Occipital lobe (tissue), 2 donors: ENCODE data around the gene PTPRN2. TPM values are rescaled to one million over a fixed set of nuclear protein-coding genes. Genes with fewer than 3 reads are reported as not detected.
A peak's percentile ranks its signal among the peaks of the same experiment; 100 is the strongest.

Source experiments
- DNase-seq: peaks from one replicate; lab custom pipeline; 2025; lab: John Stamatoyannopoulos, UW
- total RNA-seq: library from RNA; depleted of rRNA; stranded (reverse); fragments of >200 nt; gene quantifications from one replicate; pipeline ENCODE4 v1.2.3, GENCODE V29; 2014

Gene PTPRN2
- total RNA-seq, 1 donor from 2014 or later: 62.2 TPM

DNA sequence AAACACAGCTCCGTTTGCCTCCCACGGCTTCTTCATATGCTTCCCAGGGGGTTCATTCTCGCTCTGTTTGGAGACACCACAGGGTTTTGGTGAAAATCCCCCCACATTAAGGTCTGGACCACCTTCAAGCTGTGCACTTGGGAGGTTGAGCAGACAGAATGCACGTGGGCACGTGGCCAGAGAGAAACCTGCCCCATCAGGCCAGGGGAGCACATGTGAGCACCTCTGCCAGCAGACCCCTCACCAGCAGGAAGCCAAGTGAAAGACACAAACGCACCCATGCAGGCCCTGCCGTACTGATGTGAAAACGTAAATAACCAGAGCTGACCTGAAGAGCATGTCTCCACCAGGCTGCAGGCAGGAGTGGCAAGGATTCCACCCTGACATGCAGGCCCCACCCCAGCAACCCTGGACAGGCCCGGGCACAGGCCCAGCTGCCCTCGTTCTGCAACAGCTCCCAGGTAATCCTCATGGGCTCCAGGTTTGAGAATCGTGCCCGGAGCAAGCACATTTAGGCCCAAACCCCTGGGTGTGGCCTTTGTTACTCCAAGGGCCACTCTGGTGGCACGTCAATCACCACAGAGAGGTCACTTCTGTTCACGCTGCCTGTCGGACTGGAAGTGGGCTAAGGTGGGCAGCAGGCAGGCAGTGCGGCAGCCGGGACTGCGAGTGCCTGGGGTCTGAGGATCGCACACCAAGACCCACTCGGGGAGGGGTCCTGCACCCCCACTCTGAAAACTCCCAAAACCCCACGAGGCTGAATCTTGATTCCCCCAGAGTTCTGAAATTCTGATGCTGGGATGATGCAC, 184.4 kb downstream of the PTPRN2 start:
- no peak for DNase-seq

DNA sequence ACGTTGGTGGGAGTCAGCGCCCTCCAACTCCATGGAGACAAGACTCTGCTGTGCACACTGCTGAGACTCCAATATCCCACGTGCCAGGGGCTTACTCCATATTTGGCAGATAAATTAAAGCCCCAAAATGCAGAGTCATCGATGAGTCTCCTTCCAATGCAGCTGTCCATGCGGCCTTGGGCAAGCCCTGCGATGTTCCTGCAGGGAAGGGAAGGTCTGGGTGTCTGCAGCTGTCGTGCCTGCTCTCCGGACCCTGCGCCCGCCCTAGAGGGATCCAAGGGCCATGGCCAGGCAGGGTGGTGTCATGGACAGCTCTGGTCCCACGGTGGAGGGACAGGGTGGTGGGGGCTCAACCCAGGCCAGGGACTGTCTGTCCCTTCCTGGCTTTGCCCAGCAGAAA, 185.2 kb downstream of the PTPRN2 start:
- DNase-seq: no peak

- DNase-seq: no peak
These were observed 185.8 kb downstream of the PTPRN2 start for GRCh38 chr7:158401826-158402225.

DNA sequence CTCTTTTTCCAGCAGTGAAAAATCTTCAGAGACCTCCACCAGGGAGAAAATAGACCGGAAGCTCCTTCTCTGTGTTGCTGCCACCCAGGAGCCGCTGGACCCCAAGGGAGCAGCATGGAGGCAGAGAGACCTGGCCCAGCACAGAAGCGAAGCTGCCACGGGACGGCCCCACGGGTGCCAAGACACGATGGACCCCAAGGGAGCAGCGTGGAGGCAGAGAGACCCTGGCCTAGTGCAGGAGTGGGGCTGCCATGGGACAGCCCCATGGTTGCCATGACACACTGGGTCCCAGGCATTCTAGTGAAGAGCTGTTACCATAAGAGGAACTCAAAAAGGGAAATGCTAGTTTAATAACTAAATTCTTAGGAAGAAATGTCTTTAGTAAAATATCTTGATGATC, 186.3 kb downstream of the PTPRN2 start:
- no peak for DNase-seq

GRCh38 chr7:158400601-158401225, 186.9 kb downstream of the PTPRN2 start:
- no peak for DNase-seq

- DNase-seq: no peak
These were observed 187.9 kb downstream of the PTPRN2 start for GRCh38 chr7:158399762-158400161.

GRCh38 chr7:158398750-158399149, 188.9 kb downstream of the PTPRN2 start:
- no peak for DNase-seq

DNA sequence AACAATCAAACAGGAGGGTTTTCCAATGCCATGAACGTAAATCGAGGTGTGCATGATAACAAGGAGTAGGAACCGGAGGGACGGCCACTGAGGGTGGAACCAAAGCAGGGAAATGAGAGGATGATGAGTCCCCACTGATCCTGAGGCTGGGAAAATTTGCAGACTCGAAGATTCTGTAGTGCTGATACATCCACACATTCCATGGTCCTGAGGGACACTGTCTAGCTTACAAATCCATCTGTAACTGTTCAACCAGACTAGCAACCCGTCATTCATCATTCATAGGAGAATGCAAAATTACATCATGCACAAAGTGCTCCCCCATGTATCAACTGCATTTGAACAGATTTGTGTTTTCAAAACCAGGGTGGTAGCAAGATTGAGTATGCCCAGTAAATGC, 189.7 kb downstream of the PTPRN2 start:
- no peak for DNase-seq

DNA sequence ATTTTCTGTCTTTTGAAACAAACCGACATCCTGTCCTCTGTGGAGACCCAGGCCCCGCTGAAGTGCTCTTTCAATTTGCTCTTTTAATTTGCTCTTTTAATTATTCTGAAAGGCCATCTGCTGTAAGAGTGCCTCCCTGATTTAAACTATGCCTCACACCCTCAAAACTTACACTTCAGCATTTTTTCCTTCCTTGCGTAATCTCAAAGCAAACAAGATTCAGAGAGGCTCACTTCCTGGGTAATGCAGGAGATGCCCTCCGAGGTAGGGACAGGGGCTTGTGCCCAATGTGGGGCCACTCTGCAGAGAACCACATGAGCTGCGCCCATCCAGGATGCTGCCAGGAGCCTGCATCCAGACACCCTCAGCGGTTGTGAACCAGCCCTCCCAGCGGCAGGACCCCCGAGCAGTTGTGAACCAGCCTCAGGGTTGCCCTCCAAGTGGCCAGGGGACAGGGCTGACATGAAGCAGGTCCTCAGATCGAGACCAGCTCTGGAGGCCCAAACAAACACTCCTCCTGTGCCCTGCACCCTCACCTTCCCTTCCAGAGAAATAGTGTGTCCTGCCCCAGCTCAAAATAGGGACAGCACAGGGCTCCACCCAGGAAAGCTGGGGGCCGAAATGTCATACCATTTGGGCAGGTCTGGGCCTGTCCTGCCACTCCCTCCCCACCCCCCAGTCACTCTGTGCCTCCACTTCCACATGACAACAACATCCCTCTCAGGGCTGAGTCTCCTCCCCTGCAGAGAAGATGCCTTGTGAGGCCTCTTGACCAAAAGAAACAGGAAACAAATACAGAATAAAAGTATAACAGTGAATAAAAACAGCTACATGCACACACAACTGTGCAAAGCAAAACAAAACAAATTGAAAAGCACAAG, 190.4 kb downstream of the PTPRN2 start:
- no peak for DNase-seq

GRCh38 chr7:158396301-158396905, 191.2 kb downstream of the PTPRN2 start:
- no peak for DNase-seq

DNA sequence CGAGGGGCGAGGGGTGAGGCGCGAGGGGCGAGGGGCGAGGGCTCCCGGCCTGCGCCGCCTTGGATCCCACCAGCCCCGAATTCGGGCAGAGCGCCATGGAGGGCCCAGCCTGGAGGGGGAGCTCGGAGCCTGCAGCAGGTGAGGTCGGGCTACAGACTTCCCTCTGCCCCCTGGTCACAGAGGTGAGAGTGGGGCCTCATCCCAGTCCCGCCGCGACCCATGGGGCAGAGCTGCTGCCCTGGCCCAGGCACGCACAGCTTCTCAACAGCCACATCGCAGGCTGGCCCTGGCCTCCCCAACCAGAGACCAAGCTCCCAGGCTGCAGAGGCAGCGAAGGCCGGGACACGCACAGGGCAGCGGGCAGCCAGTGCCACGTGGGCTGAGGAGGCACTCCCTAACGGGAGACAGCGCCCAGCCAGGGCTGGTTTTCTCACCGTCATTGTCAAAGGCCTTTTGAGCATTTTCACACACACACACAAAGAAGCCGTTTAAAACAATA, 191.8 kb downstream of the PTPRN2 start:
- no peak for DNase-seq

DNA sequence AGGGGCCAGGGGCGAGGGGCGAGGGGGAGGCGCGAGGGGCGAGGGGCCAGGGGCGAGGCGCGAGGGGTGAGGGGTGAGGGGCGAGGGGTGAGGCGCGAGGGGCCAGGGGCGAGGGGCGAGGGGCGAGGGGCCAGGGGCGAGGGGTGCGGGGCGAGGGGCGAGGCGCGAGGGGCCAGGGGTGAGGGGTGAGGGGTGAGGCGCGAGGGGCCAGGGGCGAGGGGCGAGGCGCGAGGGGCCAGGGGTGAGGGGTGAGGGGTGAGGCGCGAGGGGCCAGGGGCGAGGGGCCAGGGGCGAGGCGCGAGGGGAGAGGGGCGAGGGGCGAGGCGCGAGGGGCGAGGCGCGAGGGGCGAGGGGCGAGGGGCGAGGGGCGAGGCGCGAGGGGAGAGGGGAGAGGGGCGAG, 192.3 kb downstream of the PTPRN2 start:
- DNase-seq: no peak

DNA sequence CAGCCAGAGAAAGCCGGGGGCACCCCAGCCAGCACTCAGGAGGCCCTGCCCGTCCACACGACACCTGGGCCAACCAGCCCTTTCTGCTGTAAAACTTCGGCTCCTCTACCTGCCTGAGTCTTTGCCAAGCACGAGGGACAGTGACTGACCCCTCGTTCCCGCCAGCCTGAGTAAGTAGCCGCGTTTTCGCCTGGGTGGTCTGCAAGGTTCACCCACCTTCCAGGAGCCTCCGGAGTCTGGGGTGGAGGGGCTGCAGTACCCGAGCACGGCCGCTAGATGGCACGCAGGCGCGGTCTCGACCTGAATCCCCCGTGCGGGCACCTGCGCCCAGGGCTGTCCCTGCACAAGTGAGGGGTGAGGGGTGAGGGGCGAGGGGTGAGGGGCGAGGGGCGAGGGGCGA, 192.7 kb downstream of the PTPRN2 start:
- no peak for DNase-seq

DNA sequence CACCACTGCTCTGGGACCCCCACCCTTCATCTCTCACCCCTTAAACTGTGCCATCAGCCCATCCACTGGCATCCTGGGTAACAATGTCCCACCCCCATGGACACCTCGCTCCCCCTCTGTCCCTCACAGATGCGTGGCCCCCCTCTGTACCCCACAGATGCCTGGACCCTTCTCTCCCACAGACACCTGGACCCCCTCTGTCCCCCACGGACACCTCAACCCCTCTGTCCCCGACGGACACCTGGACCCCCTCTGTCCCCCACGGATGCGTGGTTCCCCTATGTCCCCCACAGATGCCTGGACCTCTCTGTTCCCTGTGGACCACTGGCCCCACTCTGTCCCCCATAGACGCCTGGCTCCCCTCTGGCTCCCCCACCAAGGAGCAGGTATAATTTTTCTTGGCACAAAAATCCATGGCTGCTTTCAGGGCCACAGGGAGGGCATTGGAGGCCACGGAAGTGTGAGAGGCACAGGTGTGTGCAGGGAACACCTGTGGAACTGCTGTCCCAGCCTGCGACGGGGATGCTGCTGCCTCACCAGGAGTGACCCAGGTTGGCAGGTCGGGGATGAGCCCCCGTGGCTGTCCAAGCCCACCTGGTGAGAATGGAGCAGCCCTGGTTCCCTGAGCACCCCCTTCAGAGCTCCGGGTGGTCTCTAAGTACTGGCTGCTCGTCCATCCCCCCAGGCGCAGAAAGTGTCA, 193.5 kb downstream of the PTPRN2 start:
- DNase-seq: no peak

DNA sequence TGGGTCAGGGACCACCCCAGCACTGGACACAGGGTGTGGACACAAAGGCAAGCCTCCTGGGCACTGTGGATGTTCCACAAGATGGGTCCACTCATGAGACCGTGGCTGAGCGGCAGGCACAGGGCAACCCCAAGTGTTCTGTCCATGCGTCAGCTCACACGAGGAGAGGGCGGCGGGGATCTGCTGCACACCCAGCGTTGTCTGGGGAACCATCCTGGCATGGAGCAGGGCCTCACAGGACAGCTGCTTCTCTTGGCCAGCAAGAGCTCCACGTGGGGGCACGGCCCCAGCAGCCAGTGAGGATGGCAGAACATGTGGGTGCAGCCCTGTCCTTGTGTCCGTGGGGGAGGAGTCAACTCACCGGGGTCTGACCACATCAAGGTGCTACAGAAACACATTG, 195.4 kb downstream of the PTPRN2 start:
- no peak for DNase-seq

- no peak for DNase-seq
These were observed 196.1 kb downstream of the PTPRN2 start for GRCh38 chr7:158391541-158391940.

GRCh38 chr7:158391141-158391540, 196.5 kb downstream of the PTPRN2 start:
- no peak for DNase-seq

- DNase-seq: no peak
These were observed 197.2 kb downstream of the PTPRN2 start for GRCh38 chr7:158390460-158390859.

GRCh38 chr7:158389514-158390425, 197.9 kb downstream of the PTPRN2 start:
- DNase-seq: peak; percentile 39

DNA sequence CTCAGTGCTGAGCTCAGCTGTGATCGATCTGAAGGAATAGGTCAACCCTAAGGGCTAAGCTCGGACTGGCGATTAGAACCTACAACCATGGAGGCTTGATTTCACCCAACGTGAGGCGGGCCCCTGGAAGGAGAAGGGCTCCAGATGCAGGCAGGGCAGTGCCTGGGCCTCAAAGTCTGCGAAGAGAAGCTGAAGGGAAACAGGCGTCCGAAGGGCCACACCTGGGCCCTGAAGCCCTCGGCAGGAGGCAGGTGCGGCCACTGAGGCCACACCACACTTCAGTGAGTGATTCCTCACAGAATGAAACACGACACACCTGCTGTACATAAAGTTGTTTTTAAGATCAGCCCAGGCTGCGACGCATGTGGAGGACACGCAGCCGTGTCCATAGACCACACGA, 198.7 kb downstream of the PTPRN2 start:
- DNase-seq: no peak
